ENCODE data around the gene ZG16B.

DNA sequence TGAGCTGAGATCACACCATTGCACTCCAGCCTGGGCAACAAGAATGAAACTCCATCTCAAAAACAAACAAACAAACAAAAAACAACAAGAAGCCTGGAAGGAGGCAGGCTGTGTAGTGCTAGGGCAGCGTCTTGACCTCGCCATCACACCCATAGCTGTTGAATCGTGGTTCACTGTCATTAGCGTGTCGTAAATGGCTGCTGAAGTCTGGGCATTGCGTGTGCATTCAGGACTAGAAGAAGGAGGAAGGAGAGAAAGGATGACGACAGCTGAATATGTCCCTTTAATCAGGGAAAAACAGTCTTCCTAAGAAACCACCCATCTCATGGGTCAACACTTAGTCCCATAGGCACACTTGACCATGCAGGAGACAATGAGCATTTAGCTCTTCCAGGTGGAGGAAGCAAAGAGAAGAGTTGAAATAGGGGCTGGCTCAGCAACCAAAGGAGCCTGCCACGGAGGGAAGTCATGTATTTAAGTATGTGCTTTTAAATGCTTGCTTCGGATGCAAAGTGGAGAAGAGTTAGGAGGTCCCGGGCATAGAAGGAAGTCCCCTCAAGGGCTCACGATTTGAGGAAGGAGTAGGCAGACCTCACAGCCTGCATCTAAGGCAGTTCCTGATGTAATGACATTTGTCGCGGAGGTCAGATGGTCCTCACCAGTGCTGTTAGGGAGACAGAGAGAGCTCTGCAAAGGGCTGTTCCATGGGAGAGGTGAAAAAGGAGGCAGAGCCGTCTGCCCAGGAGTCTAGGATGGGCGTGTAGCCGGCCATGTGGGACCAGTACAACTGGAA is 19.0 kb downstream of the ZG16B start:
- no peak for TF ChIP-seq NR3C1 (CRISPR knock-in tag; conservative IDR thresholded peaks at IDR 0.05; ENCODE audit: low read depth)
- TF ChIP-seq, protein P1, sequence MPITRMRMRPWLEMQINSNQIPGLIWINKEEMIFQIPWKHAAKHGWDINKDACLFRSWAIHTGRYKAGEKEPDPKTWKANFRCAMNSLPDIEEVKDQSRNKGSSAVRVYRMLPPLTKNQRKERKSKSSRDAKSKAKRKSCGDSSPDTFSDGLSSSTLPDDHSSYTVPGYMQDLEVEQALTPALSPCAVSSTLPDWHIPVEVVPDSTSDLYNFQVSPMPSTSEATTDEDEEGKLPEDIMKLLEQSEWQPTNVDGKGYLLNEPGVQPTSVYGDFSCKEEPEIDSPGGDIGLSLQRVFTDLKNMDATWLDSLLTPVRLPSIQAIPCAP (CRISPR knock-in tag; IDR thresholded peaks at IDR 0.05), result no peak
- TF ChIP-seq SP1 (CRISPR knock-in tag; conservative IDR thresholded peaks at IDR 0.05), result no peak
- no peak for TF ChIP-seq SOX15 (CRISPR knock-in tag; IDR thresholded peaks at IDR 0.05)
- no peak for TF ChIP-seq NR1H2 (CRISPR knock-in tag; IDR thresholded peaks at IDR 0.05)
- TF ChIP-seq, protein P2, sequence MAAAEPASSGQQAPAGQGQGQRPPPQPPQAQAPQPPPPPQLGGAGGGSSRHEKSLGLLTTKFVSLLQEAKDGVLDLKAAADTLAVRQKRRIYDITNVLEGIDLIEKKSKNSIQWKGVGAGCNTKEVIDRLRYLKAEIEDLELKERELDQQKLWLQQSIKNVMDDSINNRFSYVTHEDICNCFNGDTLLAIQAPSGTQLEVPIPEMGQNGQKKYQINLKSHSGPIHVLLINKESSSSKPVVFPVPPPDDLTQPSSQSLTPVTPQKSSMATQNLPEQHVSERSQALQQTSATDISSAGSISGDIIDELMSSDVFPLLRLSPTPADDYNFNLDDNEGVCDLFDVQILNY (CRISPR knock-in tag; IDR thresholded peaks at IDR 0.05), result no peak
- TF ChIP-seq, protein P3, sequence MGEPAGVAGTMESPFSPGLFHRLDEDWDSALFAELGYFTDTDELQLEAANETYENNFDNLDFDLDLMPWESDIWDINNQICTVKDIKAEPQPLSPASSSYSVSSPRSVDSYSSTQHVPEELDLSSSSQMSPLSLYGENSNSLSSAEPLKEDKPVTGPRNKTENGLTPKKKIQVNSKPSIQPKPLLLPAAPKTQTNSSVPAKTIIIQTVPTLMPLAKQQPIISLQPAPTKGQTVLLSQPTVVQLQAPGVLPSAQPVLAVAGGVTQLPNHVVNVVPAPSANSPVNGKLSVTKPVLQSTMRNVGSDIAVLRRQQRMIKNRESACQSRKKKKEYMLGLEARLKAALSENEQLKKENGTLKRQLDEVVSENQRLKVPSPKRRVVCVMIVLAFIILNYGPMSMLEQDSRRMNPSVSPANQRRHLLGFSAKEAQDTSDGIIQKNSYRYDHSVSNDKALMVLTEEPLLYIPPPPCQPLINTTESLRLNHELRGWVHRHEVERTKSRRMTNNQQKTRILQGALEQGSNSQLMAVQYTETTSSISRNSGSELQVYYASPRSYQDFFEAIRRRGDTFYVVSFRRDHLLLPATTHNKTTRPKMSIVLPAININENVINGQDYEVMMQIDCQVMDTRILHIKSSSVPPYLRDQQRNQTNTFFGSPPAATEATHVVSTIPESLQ (CRISPR knock-in tag; IDR thresholded peaks at IDR 0.05), result no peak
- TF ChIP-seq PRRX2 (CRISPR knock-in tag; IDR thresholded peaks at IDR 0.05), result no peak
- TF ChIP-seq, protein P4, sequence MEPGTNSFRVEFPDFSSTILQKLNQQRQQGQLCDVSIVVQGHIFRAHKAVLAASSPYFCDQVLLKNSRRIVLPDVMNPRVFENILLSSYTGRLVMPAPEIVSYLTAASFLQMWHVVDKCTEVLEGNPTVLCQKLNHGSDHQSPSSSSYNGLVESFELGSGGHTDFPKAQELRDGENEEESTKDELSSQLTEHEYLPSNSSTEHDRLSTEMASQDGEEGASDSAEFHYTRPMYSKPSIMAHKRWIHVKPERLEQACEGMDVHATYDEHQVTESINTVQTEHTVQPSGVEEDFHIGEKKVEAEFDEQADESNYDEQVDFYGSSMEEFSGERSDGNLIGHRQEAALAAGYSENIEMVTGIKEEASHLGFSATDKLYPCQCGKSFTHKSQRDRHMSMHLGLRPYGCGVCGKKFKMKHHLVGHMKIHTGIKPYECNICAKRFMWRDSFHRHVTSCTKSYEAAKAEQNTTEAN (CRISPR knock-in tag; IDR thresholded peaks at IDR 0.05), result no peak
- TF ChIP-seq GABPB1 (CRISPR knock-in tag; IDR thresholded peaks at IDR 0.05), result no peak
- TF ChIP-seq, protein P5, sequence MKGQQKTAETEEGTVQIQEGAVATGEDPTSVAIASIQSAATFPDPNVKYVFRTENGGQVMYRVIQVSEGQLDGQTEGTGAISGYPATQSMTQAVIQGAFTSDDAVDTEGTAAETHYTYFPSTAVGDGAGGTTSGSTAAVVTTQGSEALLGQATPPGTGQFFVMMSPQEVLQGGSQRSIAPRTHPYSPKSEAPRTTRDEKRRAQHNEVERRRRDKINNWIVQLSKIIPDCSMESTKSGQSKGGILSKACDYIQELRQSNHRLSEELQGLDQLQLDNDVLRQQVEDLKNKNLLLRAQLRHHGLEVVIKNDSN (CRISPR knock-in tag; IDR thresholded peaks at IDR 0.05), result no peak
- no peak for TF ChIP-seq SMAD4 (CRISPR knock-in tag; IDR thresholded peaks at IDR 0.05)

Data from WTC11 (cell line).